Forelimb muscle (tissue), 1 donor: ENCODE data around the gene PRDX1. TPM values are rescaled to one million over a fixed set of nuclear protein-coding genes. Genes with fewer than 3 reads are reported as not detected.

Experiments used
- DNase-seq: peaks from one replicate; pipeline ENCODE4 v3.0.0-alpha.2; 2013; ENCODE audit warnings: low read depth
- polyA plus RNA-seq: library from polyadenylated mRNA; unstranded; fragments of 120-200 nt; gene quantifications from one replicate; pipeline ENCODE4 v1.2.1, GENCODE V29; 2013; ENCODE audit not compliant: insufficient read length

Gene PRDX1
- 142 TPM for polyA plus RNA-seq

DNA sequence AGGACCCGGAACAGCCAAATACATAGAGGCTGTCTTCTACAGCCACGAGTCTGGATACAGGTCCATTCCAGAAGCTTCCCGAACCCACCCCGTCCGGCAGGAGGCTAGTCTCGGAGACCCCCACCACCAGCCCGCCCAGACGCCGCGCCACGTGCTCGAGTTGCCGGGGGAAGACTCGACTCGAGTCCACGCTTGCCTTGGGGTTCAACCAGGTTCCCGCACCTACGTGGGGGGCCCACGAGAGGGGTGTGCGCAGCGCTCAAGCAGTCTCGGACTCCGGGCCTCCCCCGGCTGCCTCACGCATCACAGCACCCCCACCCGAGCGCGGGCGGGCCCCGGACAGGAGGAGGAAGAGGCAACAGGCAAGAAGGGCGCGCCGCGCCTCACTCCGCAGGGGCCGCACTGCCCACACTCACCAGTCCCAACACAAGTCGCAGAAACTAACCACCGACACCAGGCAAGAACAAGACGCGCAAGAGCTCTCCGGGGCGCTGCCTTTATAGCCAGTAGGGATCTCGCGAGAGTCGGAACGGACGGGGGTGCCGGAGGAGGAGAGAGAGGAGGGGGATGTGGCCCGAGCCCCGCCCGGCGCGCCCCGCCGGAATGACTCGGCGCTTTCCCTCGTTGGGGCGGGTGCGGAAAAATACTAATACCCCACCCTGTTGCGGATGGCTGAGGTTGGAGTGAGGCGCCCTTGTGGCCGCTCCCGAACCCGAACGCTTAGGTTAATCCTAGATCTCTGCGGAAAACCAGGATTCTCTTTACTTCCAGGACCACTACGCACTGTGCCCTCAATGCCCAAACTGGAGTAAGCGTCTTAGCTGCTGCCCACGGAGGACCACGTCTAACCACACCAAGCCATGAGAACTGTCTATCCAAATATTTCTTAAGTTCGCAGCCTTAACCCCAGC, at the start of gene PRDX1:
PRDX1 (minus strand) TSS at position 472 of the 911 bp plus-strand sequence. CDS start 2,841 bp downstream, outside the sequence.
- DNase-seq: peak; percentile 84

DNA sequence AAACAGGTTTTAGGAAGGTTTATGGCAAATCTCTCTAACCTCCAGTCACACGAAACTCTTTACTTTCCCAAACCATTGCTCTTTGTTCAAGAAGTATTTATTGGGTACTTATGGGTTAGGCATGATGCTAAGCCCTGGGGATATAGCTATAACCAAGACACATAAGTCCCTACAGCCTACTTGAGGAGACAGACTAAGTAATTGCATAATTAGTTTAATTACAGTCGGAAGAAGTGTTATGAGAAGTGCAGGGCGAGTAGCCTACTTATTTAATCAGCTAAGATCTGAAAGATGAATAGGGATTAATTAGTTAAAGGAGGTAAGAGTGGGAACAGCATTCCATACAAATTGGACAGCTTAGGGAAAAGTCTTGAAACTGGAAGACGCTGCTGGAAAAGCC, 48.9 kb upstream of the PRDX1 start:
- no peak for DNase-seq

DNA sequence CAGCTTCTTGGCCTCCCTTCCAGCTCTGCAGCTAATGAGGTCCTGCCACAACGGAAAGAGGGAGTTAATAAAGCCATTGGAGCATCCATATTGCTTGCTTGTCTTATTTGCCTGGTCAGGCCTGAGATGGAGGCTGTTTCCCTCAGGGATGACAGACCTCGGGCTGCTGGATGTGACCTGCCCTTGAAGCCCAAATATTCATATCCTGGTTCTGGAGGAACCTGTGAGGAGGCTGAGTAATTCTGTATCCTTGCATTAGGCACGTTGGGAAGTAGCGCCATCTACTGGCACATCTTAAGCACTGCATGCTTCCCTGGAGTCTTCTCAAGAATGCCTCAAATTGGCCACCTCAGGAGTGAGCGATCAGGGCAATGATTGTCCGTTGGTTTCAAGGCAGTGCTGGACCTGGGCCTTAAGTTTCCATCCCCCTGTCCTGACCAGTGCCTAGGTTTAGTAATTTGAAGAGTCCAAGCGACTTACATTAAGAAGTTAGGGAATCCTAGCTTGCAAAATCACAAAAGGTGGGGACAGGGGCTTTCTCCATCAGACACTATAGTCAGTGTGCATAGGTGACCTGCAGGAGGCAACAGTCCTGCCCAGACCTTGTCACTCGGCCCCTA, 48.4 kb upstream of the PRDX1 start:
- no peak for DNase-seq

DNA sequence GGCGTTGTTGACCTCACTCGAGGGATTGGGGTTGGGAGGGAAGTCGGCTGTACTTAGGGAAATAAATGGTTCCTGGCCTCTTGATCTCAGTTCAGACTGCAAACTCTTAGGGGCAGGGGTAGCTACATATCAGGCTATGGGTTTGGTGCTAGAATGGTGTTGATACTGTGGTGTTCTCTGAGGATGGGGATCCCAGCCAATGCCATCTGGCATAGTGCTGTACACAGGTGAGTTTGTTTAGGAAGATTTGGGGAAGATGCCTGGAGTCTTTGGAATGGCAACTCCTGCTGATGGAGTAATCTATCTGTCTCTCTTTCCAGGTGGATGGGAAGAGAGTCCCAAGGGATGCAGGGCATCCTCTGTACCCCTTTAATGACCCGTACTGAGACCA, 47.9 kb upstream of the PRDX1 start:
- no peak for DNase-seq

DNA sequence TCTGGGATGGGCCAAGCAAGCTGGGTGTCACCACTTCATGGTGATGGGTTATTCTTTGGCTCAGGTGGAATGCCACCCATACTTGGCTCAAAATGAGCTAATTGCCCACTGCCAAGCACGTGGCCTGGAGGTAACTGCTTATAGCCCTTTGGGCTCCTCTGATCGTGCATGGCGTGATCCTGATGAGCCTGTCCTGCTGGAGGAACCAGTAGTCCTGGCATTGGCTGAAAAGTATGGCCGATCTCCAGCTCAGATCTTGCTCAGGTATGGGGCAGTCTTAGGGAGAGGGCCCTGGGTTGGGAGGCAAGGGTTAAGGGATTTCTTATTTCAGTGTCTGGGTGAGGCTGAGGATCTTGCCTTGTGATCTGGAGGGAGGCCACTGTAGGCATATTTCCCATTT, 46.7 kb upstream of the PRDX1 start:
- DNase-seq: no peak

DNA sequence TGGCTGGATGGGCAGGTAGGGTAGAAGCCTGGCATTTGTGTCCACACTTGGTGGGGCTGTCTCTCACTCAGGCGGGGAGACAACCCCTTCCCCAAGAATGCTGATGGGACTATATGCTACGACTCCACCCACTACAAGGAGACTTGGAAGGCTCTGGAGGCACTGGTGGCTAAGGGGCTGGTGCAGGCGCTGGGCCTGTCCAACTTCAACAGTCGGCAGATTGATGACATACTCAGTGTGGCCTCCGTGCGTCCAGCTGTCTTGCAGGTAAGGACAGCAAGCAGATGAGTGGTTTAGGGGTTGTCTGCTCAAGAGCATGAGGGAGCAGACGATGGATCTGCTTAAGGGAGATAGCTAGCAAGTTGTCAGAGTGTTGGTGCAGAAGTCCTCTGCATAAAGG, 46.2 kb upstream of the PRDX1 start:
- no peak for DNase-seq

DNA sequence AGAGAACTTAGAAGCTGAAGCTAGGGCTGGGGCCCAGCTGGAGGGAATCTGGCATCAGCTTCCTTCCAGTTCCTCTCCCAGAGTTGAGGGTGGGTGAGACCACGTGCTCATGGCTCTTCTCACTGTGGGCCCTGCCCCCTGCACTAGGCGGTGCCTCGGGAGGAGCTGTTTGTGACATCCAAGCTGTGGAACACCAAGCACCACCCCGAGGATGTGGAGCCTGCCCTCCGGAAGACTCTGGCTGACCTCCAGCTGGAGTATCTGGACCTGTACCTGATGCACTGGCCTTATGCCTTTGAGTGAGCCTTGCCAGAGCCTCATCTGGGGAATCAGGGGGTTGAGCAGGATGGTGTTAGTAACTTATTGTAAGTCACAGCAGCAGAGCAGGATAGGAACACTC, 45.0 kb upstream of the PRDX1 start:
- DNase-seq: no peak

DNA sequence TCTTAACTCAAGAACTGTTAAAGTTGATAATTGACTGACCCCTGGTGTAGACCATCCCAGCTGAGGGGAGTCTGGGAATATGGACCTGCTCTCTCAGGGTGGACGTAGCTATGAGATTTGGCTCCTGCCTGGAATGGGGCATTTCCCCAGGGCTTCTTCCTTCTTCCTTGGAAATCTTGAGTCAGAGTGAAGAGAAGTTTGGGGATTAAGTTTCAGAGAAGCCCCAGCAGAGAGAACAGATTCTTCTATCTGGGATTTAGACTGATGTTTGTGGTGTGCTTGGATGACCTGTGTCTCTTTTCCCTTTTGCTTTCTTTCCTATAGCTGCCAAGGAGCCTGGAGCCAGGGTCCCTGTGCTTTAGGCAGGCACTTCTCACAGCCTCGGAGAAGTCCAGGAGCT, 42.2 kb upstream of the PRDX1 start:
- no peak for DNase-seq

DNA sequence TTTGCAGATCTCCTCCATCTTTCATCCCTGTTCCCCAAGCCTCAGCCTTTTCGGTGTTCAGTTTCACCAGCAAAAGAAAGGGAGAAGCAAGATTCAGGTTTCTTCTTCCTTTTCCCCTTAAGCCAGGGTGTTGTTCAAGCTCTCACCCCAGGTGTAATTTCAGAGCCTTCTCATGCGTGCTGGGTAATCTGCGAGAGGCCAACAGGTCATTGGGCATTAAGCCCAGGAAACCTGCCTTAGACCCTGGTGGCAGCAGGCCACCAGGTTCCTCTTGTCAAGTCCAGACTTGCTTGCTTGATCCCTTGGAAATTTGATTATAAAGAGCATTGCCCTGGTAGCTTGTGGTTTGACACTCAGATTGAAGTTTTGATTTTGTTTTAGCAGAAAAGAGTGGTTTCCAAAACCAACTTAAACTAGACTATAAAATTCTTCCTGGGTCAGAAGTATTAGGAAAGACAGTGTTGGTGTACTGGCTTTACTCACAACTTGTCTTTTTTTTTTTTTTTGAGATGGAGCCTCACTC, 35.8 kb upstream of the PRDX1 start:
- DNase-seq: no peak

DNA sequence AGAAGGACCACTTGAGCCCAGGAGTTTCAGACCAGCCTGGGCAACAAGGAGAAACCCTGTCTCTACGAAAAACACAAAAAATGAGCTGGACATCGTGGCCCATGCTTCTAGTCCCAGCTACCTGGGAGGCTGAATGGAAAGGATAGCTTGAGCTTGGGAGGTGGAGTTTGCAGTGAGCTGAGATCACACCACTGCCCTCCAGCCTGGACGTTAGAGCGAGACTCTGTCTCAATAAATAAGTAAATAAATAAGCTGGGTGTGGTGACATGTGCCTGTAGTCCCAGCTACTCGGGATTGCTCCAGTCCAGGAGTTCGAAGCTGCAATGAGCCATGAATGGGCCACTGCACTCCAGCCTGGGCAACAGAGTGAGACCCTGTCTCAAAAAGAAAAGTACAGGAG, 32.5 kb upstream of the PRDX1 start:
- no peak for DNase-seq

DNA sequence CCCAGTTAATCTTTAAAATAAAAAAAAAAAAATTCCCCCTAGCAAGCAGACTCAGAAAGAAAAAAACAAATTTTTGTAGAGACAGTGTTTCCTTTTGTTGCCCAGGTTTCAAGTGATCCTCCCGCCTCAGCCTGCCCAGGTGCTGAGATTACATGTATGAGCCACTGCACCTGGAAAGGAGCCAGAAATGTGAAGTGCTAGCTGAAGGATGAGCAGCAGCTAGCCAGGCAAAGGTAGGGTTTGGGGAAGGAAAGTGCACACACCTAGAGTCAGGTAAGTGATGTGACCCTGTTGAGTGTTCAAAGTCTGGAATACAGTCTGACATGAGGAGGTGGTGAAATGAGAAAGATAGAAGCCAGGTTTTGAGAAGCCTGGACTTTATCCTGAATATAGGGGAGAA, 30.6 kb upstream of the PRDX1 start:
- DNase-seq: no peak

DNA sequence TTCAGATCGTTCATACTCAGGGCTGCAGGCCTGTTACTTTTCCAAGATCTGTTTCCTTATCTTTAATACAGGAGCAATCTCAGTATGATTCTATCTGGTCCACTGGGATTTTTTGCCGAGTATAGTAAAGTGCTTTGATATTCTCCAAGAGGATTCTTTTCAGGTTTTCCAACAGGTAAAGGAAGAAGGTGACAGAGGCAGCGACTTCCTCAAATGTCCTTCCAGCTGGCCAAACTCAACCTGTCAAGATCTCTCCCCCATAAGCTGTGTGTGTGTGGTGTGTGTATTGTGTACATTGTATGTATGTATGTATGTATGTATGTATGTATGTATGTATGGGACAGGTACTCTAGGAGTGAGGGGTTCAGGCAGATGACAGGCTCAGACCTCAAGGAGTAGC, 30.0 kb upstream of the PRDX1 start:
- no peak for DNase-seq

DNA sequence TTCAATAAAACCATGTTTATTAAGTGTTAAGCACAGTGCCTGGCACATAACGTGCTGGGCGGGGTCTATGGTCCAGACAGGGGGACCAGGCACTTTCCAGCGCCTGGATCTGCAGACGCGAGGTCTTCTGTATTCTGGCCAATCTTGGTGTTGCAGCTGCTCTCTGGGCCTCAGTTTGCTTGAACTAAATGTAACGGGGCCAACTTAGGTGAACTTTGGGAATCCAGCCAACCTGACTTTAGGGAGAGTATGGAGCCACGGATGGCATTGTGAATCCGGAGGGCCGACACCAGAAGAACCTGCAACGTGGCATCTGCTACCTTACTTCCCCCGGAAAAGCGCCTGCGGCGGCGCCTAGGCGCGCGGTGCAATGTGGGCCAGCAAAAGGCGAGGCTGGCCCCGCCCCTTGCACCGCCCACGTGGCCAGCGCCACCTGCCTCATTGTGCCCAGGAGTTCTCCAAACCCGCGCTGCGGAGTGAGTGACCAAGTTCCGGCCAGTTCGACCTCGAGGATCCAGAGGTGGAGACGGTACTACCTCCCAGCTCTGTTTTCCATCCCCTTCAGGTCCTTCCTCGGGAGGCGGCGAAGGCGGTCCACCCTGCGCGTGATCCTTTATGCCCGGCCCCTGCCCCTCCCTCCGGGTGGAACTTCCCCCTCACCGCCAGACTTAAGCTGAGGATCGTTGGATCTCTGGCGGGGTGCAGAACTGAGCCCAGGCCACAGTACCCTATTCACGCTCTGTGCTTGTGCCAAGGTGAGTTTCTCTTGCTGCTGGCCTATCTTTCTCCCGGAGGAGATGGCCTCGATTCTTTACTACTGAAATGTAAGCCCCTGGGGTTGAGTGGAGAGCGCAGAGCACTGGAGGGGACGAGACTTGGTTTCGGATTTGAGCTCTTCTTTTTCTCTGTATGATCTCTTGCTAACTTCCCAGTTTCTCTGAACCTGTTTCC, 29.0 kb upstream of the PRDX1 start, which contains the start of gene AKR1A1:
AKR1A1 (plus strand) TSS at position 426 of the 951 bp plus-strand sequence. CDS start 10,969 bp downstream, outside the sequence.
- DNase-seq: peak; percentile 77

DNA sequence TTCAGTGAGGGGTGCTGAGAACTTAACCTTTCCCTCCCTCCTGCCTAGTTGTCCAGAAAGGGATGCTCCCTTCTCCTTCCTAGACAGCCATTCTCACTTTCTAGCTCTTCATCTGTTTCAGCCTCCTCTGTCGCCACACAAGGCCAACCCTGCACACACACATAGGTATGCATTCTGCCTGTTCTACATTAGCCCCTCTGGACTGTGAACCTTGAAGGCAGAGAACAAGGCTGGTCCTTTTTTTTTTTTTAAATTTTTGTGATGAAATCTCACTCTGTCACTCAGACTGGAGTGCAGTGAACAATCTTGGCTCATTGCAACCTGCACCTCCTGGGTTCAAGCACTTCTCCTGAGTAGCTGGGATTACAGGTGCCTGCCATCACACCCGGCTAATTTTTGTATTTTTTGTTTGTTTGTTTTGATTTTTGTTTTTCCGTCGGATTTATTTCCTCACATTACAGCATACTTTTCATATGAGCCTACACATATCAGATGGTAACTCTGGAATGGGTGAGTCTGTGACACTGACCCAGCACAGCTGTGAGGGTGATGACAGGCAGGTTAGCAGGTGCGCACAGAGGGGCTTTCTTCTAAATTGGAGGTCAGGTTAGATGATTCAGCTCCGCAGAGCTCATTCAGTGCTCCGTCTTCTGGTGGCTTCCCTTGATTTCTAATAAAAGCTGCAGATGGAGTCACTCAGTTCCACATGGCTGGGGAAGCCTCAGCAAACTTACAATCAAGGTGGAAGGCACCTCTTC, 24.0 kb upstream of the PRDX1 start:
- DNase-seq: no peak

DNA sequence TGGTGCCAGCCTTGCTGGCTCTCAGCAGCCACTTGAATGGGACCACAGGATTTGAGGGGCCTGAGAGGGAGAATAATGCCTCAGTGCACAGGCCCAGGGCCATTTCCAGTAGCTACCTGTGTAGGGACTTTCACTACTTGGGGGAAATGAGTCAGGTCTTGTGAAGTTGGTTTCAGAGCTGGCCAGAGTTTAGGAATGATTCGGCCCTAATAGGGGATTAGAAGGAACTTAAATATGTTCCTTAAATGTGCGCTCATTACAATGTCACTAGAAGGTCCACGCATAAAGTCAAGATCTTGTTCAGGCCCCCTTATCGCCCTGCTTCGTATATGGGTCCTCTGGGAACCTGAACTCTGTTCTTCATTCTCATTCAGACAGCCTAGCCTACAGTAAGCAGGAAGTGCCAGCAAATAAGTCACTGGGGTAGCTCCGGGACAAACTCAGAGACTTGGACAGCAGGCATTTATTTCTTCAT, 23.4 kb upstream of the PRDX1 start:
- DNase-seq: no peak

DNA sequence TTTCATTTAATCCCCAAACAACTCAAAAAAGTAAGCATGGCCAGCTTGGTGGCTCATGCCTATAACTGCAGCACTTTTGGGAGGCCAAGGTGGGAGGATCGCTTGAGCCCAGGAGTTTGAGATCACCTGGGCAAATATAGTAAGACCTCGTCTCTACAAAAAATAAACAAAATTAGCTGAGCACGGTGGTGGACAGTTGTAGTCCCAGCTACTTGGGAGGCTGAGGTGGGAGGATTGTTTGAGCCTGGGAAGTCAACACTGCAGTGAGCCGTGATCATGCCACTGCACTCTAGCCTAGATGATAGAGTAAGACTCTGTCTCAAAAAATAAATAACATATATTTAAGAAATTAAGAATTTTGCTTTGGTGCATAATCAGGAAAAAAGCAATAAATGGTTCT, 22.8 kb upstream of the PRDX1 start:
- DNase-seq: no peak

DNA sequence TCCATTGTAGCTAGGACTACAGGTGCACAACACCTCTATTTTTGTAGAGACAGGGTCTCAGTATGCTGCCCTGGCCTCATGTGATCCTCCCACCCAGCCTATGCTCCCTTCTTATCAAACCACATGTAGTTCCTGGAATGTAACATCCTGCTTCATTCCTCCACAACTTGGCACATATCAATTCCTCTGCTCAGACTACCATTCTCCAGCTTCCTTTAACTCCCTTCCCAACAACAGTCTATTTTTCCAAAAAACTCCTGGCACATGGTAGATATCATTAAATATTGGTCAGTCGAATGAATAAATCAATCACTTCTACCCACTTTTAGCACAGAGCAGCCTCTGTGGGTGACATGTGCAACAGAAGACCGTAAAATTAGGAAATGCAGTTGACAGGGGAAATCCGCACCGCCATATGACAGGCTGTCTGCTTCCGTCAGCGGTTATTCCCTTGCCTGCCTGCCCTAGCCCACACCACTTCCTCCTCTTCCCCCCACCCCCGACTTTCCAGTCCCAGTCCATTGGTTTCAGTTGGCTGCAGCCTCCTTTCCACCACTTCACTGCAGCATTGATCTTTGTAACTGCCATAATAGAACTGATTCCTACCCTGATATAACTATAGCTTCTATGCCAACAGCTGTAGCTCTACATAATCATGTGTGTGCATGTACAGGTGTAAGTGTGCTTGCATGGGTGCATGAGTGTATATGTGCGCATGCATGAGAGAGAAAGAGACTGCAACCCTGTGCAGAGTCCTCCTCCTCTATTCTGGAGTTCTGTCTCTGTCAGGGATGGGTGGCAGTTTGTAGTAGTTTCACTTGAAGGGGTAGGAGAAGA, 22.1 kb upstream of the PRDX1 start:
- DNase-seq: no peak

DNA sequence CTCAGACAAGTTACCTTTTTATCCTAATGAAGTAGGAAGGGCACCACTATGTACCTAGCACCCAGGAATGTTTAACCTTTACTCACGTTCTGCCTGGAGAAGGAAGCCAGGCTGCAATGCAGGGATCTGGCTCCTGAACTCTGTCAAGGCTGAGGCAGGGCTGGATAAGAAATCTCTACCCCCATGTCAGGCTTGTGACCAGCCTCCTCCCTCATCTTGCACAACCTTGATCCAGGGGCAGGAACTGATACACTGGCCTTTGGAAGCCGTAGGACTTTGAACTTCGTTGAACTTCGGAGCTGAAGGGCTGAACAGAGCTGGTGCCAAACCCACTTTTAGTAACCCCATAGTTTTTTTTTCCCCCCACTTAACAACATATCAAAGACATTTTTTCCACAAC, 20.9 kb upstream of the PRDX1 start:
- no peak for DNase-seq

DNA sequence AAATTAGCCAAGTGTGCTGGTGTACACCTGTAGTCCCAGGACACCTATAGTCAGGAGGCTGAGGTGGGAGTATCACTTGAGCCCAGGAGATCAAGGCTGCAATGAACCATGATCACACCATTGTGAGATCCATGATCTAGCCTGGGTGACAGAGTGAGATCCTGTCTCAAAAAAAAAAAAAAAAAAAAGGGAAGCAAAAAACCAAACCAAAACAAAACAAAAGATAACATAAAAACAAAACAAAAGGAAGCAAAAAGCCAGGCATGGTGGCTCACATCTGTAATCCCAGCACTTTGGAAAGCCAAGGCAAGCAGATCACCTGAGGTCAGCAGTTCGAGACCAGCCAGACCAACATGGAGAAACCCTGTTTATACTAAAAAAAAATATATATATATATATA, 19.5 kb upstream of the PRDX1 start:
- DNase-seq: no peak

DNA sequence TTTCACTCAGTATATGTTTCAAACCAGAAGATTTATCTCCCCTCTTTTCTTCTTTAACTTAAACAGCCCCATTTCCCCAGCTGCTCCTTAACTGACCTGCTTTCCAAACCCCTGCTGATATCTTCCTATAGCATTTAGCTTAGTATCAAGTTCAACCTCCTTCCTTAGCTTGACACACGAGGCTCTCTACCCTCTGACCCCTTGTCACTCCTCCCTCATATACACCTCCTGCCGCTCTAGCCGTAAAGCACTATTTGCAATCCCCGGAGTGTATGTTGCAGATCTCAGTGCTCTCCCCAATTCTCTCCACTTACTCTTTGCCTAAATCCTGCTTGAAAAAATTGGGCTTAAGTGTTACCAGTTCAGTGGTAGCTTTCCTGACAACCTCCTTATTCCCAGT, 15.2 kb upstream of the PRDX1 start:
- DNase-seq: no peak
